Spleen (tissue), 11 donors: Measurements from ENCODE around the gene MTG2. TPM values are rescaled to one million over a fixed set of nuclear protein-coding genes. Genes with fewer than 3 reads are reported as not detected.
A peak's percentile ranks its signal among the peaks of the same experiment; 100 is the strongest.

ENCODE experiments used
- DNase-seq: peaks from one replicate; pipeline ENCODE4 v3.0.0-alpha.2; 2020
- H3K27ac ChIP-seq, 8 donors: fragments of 200-600 bp; sonication (generic) in 7 of 8; 1 replicate in 4 of 8; 2 replicates in 4 of 8; pipeline versions ENCODE4 v1.5.0 to v1.8.0; 2016 to 2021; ENCODE audit warnings: inconsistent platforms in 4 of 8, mild to moderate bottlenecking in 4 of 8, moderate library complexity in 1 of 8
- H3K27me3 ChIP-seq, 7 donors: fragments of 200-600 bp; sonication (generic) in 6 of 7; replicated peaks in 1 of 7; 1 replicate in 4 of 7; 2 replicates in 3 of 7; pipeline versions ENCODE4 v1.5.0 to v1.8.0; 2016 to 2021; ENCODE audit warnings: inconsistent platforms in 3 of 7, mild to moderate bottlenecking in 1 of 7
- H3K36me3 ChIP-seq, 6 donors: fragments of 200-600 bp; sonication (generic) in 5 of 6; 1 replicate in 4 of 6; 2 replicates in 2 of 6; pipeline versions ENCODE4 v1.5.0 to v1.8.0; 2016 to 2021; ENCODE audit warnings: inconsistent platforms in 2 of 6
- H3K4me1 ChIP-seq, 6 donors: fragments of 200-600 bp; sonication (generic) in 5 of 6; 1 replicate in 3 of 6; 2 replicates in 3 of 6; pipeline versions ENCODE4 v1.5.0 to v1.8.0; 2016 to 2021; ENCODE audit warnings: inconsistent platforms in 3 of 6
- H3K4me3 ChIP-seq, 8 donors: fragments of 200-600 bp; sonication (generic) in 7 of 8; 1 replicate in 4 of 8; 2 replicates in 4 of 8; pipeline versions ENCODE4 v1.5.0 to v1.8.0; 2016 to 2021; ENCODE audit warnings: inconsistent platforms in 4 of 8, mild to moderate bottlenecking in 4 of 8, moderate library complexity in 2 of 8
- H3K9me3 ChIP-seq, 8 donors: fragments of 200-600 bp; sonication (generic) in 7 of 8; 1 replicate in 4 of 8; 2 replicates in 4 of 8; pipeline versions ENCODE4 v1.5.0 to v1.8.0; 2016 to 2021; ENCODE audit warnings: inconsistent platforms in 4 of 8
- POLR2A ChIP-seq, 3 donors: fragments of 450-650 bp; IDR thresholded peaks; one replicate each; pipeline ENCODE4 v1.5.1; 2017; ENCODE audit warnings: antibody characterized with exemption in 3 of 3, mild to moderate bottlenecking in 1 of 3
- POLR2AphosphoS5 ChIP-seq, 3 donors: sonication (generic); formaldehyde crosslinking; IDR thresholded peaks; one replicate each; pipeline ENCODE4 v1.5.1; 2017; ENCODE audit warnings: antibody characterized with exemption in 3 of 3
- WGBS, 5 donors: extraction: QIAGEN DNeasy Blood & Tissue Kit in 3 of 5; methylation state at CpG; one replicate each; pipeline versions ENCODE4 v1.1.5 to v1.1.7; 2013 to 2018; 5-methylcytosine and 5-hydroxymethylcytosine counted together
- intact Hi-C: fragments of 100-400 bp; cut with DNase I; formaldehyde crosslinking; loops from one replicate; pipeline ENCODE4 v1.15.0; 2023; ENCODE audit warnings: low total_unique reads
- polyA plus RNA-seq, 3 donors: library from polyadenylated mRNA; stranded (reverse); fragments of 200-250 nt; gene quantifications; one replicate each; pipeline ENCODE4 v1.2.1, GENCODE V29; 2013
- total RNA-seq, 7 donors: library from RNA; depleted of rRNA in 3 of 7; stranded (reverse); fragments of >200 nt in 3 of 7; fragmentation: NEBNext Ultra II Directional in 4 of 7; extraction: Animal tissue kit (Norgen Biotek cat#: 25700) in 4 of 7; gene quantifications; one replicate each; pipeline versions ENCODE4 v1.1.0 to v1.2.1, GENCODE V29; 2016 to 2021
- TF ChIP-seq, protein P1 (sequence below), 11 experiments: fragments of 200-600 bp in 7 of 11; fragments of 450-650 bp in 4 of 11; sonication (generic) in 4 of 11; IDR thresholded peaks in 8 of 11; conservative IDR thresholded peaks in 3 of 11; 1 replicate in 7 of 11; 2 replicates in 4 of 11; pipeline versions ENCODE4 v1.4.0 to v1.8.0; 2016 to 2021; ENCODE audit warnings: antibody characterized with exemption in 11 of 11, inconsistent platforms in 4 of 11, mild to moderate bottlenecking in 1 of 11
- donor health status: healthy with polysubstance abuse.
- donor health status: DM: no; HTN: no; CAD: no; lungs with moderate emphysema.
- donor health status: DM: no; HTN: no; CAD: no.
- donor health status: Bipolar disorder and iron deficiency.
- donor health status: healthy.
- donor health status: DM: no; HTN: no; CAD: no.
- donor health status: DM: yes; HTN: yes; CAD: no.

Gene MTG2
- total and polyA plus RNA-seq, 10 donors: 22.6 to 41.3 (median 37.6) TPM

DNA sequence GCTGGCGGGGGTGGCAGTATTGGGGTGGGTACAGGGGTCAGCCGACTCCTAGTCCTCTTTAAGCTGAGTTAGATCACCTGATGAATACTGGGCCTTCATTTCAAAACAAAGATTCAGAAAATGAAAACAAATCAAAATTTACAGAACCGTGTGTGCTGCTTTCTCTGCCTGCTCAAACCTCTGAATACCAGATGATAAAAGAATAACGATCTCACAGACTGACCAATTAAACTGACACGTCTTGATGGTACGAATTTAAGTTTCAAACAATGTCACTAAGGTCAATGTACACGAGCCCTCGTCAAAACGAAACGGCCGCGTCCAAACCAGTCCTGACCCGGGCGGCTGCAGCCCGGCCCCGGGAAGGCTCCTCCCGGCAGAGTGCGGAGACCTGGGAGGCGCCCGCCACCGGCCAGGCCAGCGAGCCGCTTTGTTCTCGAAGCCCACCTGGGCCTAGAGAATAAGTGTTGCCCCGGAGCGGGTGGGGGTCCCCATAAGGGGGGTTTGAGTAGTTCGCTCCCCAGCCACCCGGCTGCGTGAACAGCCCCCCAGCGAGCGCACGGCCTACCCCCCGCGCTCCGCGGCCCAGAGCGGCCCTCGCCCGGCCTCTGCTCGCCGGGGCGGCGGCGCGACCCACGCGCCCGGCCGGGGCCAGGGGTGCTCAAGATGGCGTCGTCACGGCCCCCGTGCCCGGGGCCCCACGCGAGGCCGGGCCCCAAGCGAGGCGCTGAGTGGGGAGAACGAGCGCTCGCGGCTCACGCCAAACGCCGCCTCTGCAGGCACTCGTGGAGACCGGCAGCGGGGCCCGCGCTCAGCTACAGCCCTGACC, 40.4 kb upstream of the MTG2 start:
- intact Hi-C loops: loop anchor here (5.0 kb wide), 1 partner anchor 40 kb away; the partner anchor contains the start of gene MTG2
- DNase-seq: peak; percentile 88
- Histone ChIP-seq H3K9me3 (no peaks in the 10 kb centered on the region), H3K4me3 (peak overlapping the region; percentile 60 to 97 (median 82)), H3K4me1 (peaks cover 16 to 73% (median 45%) of the 10 kb centered on the region in 6 donors), H3K36me3 (peaks cover 2 to 38% (median 32%) of the 10 kb centered on the region in 6 donors), H3K27ac (peak overlapping the region; percentile 86 to 99 (median 96)), H3K27me3 (no peaks in the 10 kb centered on the region)
- TF ChIP-seq POLR2A (IDR thresholded peaks at IDR 0.05) (no peak), POLR2AphosphoS5 (IDR thresholded peaks at IDR 0.05) (peak in 1 of 3 donors; percentile 5)
- 1 to 4% (median 1%) methylated on average over 15 to 71 of the region's 71 CpGs for WGBS, 5 donors

DNA sequence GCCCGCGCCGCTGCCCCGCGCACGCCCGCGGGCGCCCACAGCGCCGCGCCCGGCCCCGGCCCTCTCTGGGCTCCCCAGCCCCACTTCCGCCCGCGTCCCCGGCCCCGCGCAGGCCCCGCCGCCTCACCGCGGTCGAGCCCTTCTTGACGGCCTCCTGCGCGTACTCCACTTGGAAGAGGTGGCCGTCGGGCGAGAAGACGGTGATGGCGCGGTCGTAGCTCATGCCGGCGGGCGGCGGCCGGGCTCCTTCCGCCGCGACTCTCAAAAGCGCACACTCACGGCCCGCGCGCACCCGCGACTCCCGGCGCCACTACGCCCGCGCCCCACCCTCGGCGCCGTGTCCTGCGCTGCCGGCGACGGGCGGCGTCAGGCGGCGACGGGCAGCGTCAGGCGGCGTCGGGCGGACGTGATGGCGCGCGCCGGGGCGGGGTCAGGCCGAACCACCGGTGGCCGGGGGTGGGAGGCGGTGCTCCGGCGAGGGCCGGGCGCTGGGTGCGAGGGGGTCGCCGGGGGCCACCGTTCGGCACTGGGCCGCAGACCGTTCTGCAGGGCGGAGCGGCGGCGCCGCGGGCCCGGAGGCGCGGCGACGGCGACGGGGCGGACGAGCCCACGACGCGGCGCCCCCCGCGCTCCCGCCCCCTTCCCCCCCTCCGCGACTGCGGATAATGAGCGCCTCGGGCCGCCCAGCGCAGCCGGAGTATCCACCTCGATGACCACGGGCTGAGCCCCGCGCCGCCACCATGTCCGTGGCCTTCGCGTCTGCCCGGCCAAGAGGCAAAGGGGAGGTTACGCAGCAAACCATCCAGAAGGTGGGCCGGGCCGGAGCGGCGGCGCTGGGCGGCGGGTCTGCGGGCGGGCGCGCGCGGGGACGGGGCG, 39.5 kb upstream of the MTG2 start, which contains the start of the genes PSMA7 and SS18L1:
TSS of gene PSMA7 (minus strand) at position 314 of the 876 bp plus-strand sequence. CDS start at position 223, 91 bp downstream.
TSS of gene SS18L1 (plus strand) at position 689 of the 876 bp plus-strand sequence. CDS start at position 741, 52 bp downstream.
- intact Hi-C loops: loop anchor here (5.0 kb wide), 1 partner anchor 39 kb away; the partner anchor contains the start of gene MTG2
- WGBS, 5 donors: 0 to 2% (median 1%) methylated on average over 24 to 148 of the region's 148 CpGs
- no peaks in the 10 kb centered on the region for H3K9me3 ChIP-seq
- H3K36me3 ChIP-seq: peaks cover under 1 to 29% (median 24%) of the 10 kb centered on the region in 6 donors
- H3K27me3 ChIP-seq: no peaks in the 10 kb centered on the region
- DNase-seq: peak; percentile 97
- peak within 1 kb of the TSS; percentile 60 to 97 (median 85) for H3K4me3 ChIP-seq
- TF ChIP-seq, protein P1, sequence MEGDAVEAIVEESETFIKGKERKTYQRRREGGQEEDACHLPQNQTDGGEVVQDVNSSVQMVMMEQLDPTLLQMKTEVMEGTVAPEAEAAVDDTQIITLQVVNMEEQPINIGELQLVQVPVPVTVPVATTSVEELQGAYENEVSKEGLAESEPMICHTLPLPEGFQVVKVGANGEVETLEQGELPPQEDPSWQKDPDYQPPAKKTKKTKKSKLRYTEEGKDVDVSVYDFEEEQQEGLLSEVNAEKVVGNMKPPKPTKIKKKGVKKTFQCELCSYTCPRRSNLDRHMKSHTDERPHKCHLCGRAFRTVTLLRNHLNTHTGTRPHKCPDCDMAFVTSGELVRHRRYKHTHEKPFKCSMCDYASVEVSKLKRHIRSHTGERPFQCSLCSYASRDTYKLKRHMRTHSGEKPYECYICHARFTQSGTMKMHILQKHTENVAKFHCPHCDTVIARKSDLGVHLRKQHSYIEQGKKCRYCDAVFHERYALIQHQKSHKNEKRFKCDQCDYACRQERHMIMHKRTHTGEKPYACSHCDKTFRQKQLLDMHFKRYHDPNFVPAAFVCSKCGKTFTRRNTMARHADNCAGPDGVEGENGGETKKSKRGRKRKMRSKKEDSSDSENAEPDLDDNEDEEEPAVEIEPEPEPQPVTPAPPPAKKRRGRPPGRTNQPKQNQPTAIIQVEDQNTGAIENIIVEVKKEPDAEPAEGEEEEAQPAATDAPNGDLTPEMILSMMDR (IDR thresholded peaks at IDR 0.05 in 8 of 11, conservative IDR thresholded peaks at IDR 0.05 in 3 of 11): peak in 2 of 11 experiments; percentile 8 to 10
- TF ChIP-seq POLR2AphosphoS5 (IDR thresholded peaks at IDR 0.05) (peak; percentile 90 to 96 (median 94)), POLR2A (IDR thresholded peaks at IDR 0.05) (peak in 2 of 3 donors; percentile 70 to 87)
- H3K4me1 ChIP-seq: peaks cover 16 to 75% (median 49%) of the 10 kb centered on the region in 6 donors
- peak within 1 kb of the TSS; percentile 86 to 99 (median 96) for H3K27ac ChIP-seq

DNA sequence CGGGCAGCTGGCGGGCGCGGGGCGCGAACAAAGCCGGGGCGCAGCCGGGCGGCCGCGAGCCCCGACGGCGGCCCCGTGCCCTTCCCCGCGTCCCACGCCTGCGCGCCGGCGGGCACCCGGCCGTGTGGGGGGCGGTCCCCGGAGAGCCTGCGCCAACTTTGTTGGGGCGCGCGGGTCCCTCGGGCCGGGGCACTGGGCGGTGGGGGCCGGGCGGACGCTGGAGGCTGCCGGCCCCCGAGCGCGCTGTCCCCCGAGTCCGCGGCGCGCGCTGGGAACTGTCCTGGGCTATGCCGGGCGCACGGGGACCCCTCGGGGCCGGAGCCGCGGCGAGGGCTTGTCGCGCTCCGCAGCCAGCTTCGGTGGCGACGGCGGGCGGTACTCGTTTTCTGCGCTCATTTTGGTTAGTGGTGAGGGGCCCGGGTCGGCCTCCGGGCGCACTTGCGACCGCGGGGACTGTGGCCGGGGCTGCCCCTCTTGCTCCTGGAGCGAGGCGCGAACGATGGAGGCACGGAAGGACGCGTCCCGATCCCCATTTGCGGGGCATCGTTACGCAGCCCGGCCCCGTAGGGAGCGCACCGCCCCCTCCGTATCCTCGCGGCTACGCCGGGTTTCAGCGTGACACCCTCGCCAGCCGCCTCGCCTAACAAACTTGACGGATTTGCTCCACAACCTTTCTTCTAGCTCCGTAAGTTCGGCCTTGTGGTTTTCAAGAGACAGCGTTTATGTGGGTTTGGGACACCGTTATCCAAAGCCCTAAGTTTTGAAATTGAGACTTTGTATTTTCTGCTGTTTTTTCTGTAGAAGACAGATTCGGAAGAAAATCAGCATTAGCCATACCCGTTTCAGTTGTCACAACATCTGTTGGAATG, 38.6 kb upstream of the MTG2 start:
- TF ChIP-seq, protein P1 (IDR thresholded peaks at IDR 0.05 in 8 of 11, conservative IDR thresholded peaks at IDR 0.05 in 3 of 11): no peak
- TF ChIP-seq POLR2A (IDR thresholded peaks at IDR 0.05) (no peak), POLR2AphosphoS5 (IDR thresholded peaks at IDR 0.05) (peak in 2 of 3 donors; percentile 80 to 81)
- Histone ChIP-seq H3K9me3 (no peaks in the 10 kb centered on the region), H3K27ac (peak overlapping the region; percentile 66 to 99 (median 96)), H3K4me1 (peaks cover 20 to 82% (median 57%) of the 10 kb centered on the region in 6 donors), H3K36me3 (peaks cover 0 to 20% (median 15%) of the 10 kb centered on the region in 6 donors), H3K4me3 (peak overlapping the region; percentile 60 to 97 (median 85)), H3K27me3 (no peaks in the 10 kb centered on the region)
- 0 to 2% (median 2%) methylated on average over 26 to 104 of the region's 104 CpGs for WGBS, 5 donors
- intact Hi-C loops: loop anchor here (5.0 kb wide), 1 partner anchor 38 kb away; the partner anchor contains the start of gene MTG2
- DNase-seq: peak; percentile 91
